Thoracic aorta (tissue), 2 donors: ENCODE measurements around the gene LIMCH1. TPM values are rescaled to one million over a fixed set of nuclear protein-coding genes. Genes with fewer than 3 reads are reported as not detected.

Experiments used
- ATAC-seq: fragments of 150-250 bp; one replicate; pipeline ENCODE4 v1.8.0; 2017; ENCODE audit warnings: low read depth; ENCODE audit not compliant: insufficient number of reproducible peaks, low FRiP score
- DNase-seq: peaks from one replicate; pipeline ENCODE4 v3.0.0-alpha.2; 2020; ENCODE audit warnings: low spot score
- H3K27ac ChIP-seq, 2 donors: fragments of 200-600 bp; sonication (generic); 1 replicate in 1 of 2; 2 replicates in 1 of 2; pipeline ENCODE4 v1.5.1; 2016; ENCODE audit warnings: mild to moderate bottlenecking in 2 of 2, moderate library complexity in 2 of 2
- H3K27me3 ChIP-seq: fragments of 200-600 bp; sonication (generic); replicated peaks from 2 replicates; pipeline ENCODE4 v1.6.0; 2016; ENCODE audit warnings: mild to moderate bottlenecking; ENCODE audit not compliant: insufficient read depth
- H3K36me3 ChIP-seq: fragments of 200-600 bp; sonication (generic); one replicate; pipeline ENCODE4 v1.5.1; 2016
- H3K4me1 ChIP-seq, 2 donors: fragments of 200-600 bp; sonication (generic); 1 replicate in 1 of 2; 2 replicates in 1 of 2; pipeline versions ENCODE4 v1.5.1 to v1.6.0; 2016; ENCODE audit warnings: low read depth in 2 of 2, mild to moderate bottlenecking in 1 of 2; ENCODE audit not compliant: control insufficient read depth in 1 of 2
- H3K4me3 ChIP-seq: fragments of 200-600 bp; sonication (generic); 2 replicates; pipeline ENCODE4 v1.5.1; 2016; ENCODE audit warnings: mild to moderate bottlenecking
- H3K9me3 ChIP-seq: fragments of 200-600 bp; sonication (generic); 2 replicates; pipeline ENCODE4 v1.5.1; 2016
- total RNA-seq, 2 donors: library from RNA; depleted of rRNA; stranded (reverse); fragments of >200 nt; gene quantifications; one replicate each; pipeline versions ENCODE4 v1.1.0 to v1.2.3, GENCODE V29; 2016
- TF ChIP-seq, protein P1 (sequence below): fragments of 200-600 bp; sonication (generic); IDR thresholded peaks from one replicate; pipeline ENCODE4 v1.5.1; 2019; ENCODE audit warnings: antibody characterized with exemption

Gene LIMCH1
- total RNA-seq, 2 donors from 2014 or later: 95.3 to 158 TPM

- Histone ChIP-seq H3K9me3 (no peaks in the 10 kb centered on the region), H3K4me1 (peaks cover 12 to 28% of the 10 kb centered on the region in 2 donors), H3K36me3 (peaks cover 4% of the 10 kb centered on the region), H3K27me3 (no peaks in the 10 kb centered on the region), H3K27ac (peak overlapping the region; percentile 26 to 37), H3K4me3 (no peak overlapping the region)
- TF ChIP-seq, protein P1, sequence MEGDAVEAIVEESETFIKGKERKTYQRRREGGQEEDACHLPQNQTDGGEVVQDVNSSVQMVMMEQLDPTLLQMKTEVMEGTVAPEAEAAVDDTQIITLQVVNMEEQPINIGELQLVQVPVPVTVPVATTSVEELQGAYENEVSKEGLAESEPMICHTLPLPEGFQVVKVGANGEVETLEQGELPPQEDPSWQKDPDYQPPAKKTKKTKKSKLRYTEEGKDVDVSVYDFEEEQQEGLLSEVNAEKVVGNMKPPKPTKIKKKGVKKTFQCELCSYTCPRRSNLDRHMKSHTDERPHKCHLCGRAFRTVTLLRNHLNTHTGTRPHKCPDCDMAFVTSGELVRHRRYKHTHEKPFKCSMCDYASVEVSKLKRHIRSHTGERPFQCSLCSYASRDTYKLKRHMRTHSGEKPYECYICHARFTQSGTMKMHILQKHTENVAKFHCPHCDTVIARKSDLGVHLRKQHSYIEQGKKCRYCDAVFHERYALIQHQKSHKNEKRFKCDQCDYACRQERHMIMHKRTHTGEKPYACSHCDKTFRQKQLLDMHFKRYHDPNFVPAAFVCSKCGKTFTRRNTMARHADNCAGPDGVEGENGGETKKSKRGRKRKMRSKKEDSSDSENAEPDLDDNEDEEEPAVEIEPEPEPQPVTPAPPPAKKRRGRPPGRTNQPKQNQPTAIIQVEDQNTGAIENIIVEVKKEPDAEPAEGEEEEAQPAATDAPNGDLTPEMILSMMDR: no peak
- ATAC-seq (no peak), DNase-seq (no peak)
Measured at GRCh38 chr4:41631523-41631922, 93.6 kb downstream of the LIMCH1 start.

DNA sequence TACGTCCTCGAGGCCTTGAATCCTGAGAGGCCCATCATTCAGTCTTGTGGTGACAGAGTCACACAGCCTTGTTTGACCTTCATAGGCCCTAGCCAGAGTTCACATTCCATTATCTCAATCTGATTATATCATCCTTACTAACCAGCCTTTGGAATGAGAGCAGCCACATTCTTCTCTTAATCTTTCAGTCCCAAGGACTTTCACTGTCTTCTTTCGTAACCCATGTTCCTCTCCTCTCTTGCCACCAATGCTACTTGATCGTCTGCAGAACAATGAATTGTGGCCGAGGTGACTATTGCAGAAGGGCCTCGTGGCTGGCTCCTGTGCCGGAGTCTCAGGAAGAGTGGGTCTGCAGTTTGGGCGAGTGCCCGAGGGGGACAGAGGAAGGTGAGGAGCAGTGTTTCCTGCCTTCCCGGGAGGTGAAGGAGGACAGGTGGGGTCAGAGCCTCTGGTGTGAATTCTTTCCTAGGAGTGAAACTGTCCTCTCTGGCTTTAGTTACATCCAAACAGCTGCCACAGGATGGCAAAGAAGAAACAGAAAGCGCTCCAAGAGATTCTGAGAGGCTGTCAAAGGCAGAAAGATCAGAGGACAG, 94.6 kb downstream of the LIMCH1 start:
- Histone ChIP-seq H3K36me3 (peaks cover 4% of the 10 kb centered on the region), H3K27me3 (no peaks in the 10 kb centered on the region), H3K4me1 (peaks cover 12 to 25% of the 10 kb centered on the region in 2 donors), H3K9me3 (no peaks in the 10 kb centered on the region), H3K4me3 (no peak overlapping the region), H3K27ac (peak overlapping the region in 1 of 2 donors; percentile 37)
- DNase-seq (no peak), ATAC-seq (no peak)
- TF ChIP-seq, protein P1: no peak

- no peak overlapping the region for H3K27ac ChIP-seq
- TF ChIP-seq, protein P1: no peak
- DNase-seq (no peak), ATAC-seq (no peak)
- no peaks in the 10 kb centered on the region for H3K9me3 ChIP-seq
- H3K4me3 ChIP-seq: no peak overlapping the region
- peaks cover 12 to 27% of the 10 kb centered on the region in 2 donors for H3K4me1 ChIP-seq
- no peaks in the 10 kb centered on the region for H3K27me3 ChIP-seq
- H3K36me3 ChIP-seq: peaks cover 4% of the 10 kb centered on the region
Measured at GRCh38 chr4:41633321-41633720, 95.4 kb downstream of the LIMCH1 start.

DNA sequence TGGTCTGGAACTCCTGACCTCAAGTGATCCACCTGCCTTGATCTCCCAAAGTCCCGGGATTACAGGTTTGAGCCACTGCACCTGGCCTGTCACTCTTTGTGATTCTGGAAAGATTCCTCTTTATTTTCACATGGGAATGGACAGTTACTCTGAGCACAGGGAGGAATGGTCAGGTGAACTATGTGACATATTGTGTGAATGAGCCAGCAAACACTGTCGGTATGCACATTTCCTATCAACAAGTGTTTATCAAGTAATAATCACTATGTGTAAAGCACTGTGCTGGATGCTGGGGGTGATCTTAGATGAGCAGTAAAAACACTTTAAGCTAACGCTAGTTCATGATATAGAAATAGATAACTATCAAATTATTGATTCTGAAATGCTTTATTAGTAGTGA, 97.5 kb downstream of the LIMCH1 start:
- peaks cover 4% of the 10 kb centered on the region for H3K36me3 ChIP-seq
- H3K27me3 ChIP-seq: no peaks in the 10 kb centered on the region
- H3K4me3 ChIP-seq: no peak overlapping the region
- DNase-seq (no peak), ATAC-seq (no peak)
- no peaks in the 10 kb centered on the region for H3K9me3 ChIP-seq
- H3K4me1 ChIP-seq: peaks cover 12 to 46% of the 10 kb centered on the region in 2 donors
- H3K27ac ChIP-seq: no peak overlapping the region
- TF ChIP-seq, protein P1: no peak

DNA sequence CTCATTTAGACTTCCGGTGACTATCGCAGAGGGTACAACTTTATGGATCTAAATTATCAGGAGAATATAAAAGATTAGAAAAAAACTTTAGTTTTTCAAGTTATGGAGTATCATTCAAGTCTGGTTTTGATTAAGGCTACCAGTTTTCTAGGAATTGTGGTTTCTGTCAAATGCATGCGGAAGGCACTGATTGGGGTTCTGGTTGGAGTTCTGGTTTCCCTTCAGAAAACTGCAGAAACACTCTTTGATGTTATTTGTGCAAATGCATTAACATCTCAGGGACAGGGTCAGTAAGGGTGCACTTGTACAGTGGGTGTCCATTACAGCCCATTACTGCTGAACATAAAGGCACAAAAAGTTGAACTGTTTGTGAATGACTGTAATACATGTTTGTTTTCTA, 100.2 kb downstream of the LIMCH1 start:
- ATAC-seq: no peak
- Histone ChIP-seq H3K36me3 (peaks cover 4% of the 10 kb centered on the region), H3K4me3 (no peak overlapping the region), H3K4me1 (peaks cover 0 to 33% of the 10 kb centered on the region in 2 donors), H3K27me3 (no peaks in the 10 kb centered on the region), H3K27ac (no peak overlapping the region), H3K9me3 (no peaks in the 10 kb centered on the region)
- no peak for DNase-seq
- TF ChIP-seq, protein P1: no peak
